H1 (cell line): Measurements from ENCODE around the gene FAIM2. TPM values are rescaled to one million over a fixed set of nuclear protein-coding genes. Genes with fewer than 3 reads are reported as not detected.

Experiments
- CTCF ChIA-PET: fragments of 300-600 bp; sonication (Branson Sonifier 250); formaldehyde crosslinking; loops from one replicate; lab custom pipeline; 2021; ENCODE audit not compliant: partially characterized antibody; lab: Charles Lee
- POLR2A ChIA-PET: fragments of 300-600 bp; sonication (Branson Sonifier 250); formaldehyde crosslinking; loops from one replicate; lab custom pipeline; 2021; ENCODE audit warnings: inconsistent platforms; ENCODE audit not compliant: partially characterized antibody; lab: Charles Lee
- DNase-seq, 2 experiments: peaks; one replicate each; pipeline versions ENCODE4 v3.0.0 to v3.0.0-alpha.2; 2010 to 2022; ENCODE audit warnings: low spot score in 2 of 2, low read depth in 1 of 2, mixed read lengths in 1 of 2
- FAIRE-seq: peaks from 2 replicates; lab custom pipeline; 2011; peaks lifted over from hg19 to GRCh38; lab: Jason Lieb, UNC
- H2AFZ ChIP-seq: 2 replicates; pipeline ENCODE4 v1.8.1; 2012; ENCODE audit warnings: low read length, inconsistent platforms
- H2AK5ac ChIP-seq: 2 replicates; pipeline ENCODE4 v1.6.1; 2013; ENCODE audit warnings: low read depth, low read length
- H2BK120ac ChIP-seq: replicated peaks from 2 replicates; pipeline ENCODE3; 2013; ENCODE audit warnings: low read depth, low read length, inconsistent platforms
- H2BK12ac ChIP-seq: 2 replicates; pipeline ENCODE4 v1.6.1; 2013; ENCODE audit warnings: low read depth, low read length
- H2BK15ac ChIP-seq: 2 replicates; pipeline ENCODE4 v1.6.1; 2013; ENCODE audit warnings: low read length
- H2BK20ac ChIP-seq: 2 replicates; pipeline ENCODE4 v1.6.1; 2013; ENCODE audit warnings: low read length
- H2BK5ac ChIP-seq: 2 replicates; pipeline ENCODE4 v1.6.1; 2013; ENCODE audit warnings: low read depth, low read length
- H3K14ac ChIP-seq: 2 replicates; pipeline ENCODE4 v1.6.1; 2013; ENCODE audit warnings: inconsistent platforms; ENCODE audit not compliant: insufficient read length
- H3K18ac ChIP-seq: 2 replicates; pipeline ENCODE4 v1.6.1; 2013; ENCODE audit warnings: low read length; ENCODE audit errors: extremely low read depth
- H3K23ac ChIP-seq: 2 replicates; pipeline ENCODE4 v1.6.1; 2013; ENCODE audit warnings: inconsistent platforms; ENCODE audit not compliant: insufficient read length
- H3K23me2 ChIP-seq: 2 replicates; pipeline ENCODE4 v1.6.1; 2013; ENCODE audit warnings: low read depth, low read length
- H3K27ac ChIP-seq: 2 replicates; pipeline ENCODE4 v1.6.1; 2011; ENCODE audit warnings: low read depth, low read length, inconsistent platforms
- H3K27me3 ChIP-seq, 4 experiments: replicated peaks in 1 of 4; 1 replicate in 1 of 4; 2 replicates in 3 of 4; pipeline versions ENCODE4 v1.6.1 to v1.8.1; 2011 to 2013; ENCODE audit warnings: low read length in 3 of 4, mild to moderate bottlenecking in 3 of 4, inconsistent platforms in 2 of 4, mixed read lengths in 2 of 4, moderate library complexity in 1 of 4; ENCODE audit not compliant: control insufficient read depth in 3 of 4, insufficient read depth in 3 of 4; ENCODE audit errors: extremely low read depth in 1 of 4
- H3K36me3 ChIP-seq, 4 experiments: 2 replicates each; pipeline versions ENCODE4 v1.6.1 to v1.8.1; 2011 to 2013; ENCODE audit warnings: mild to moderate bottlenecking in 4 of 4, low read length in 3 of 4, moderate library complexity in 2 of 4, control low read depth in 1 of 4, inconsistent platforms in 1 of 4; ENCODE audit not compliant: insufficient read depth in 4 of 4, control insufficient read depth in 2 of 4
- H3K4ac ChIP-seq: replicated peaks from 2 replicates; pipeline ENCODE3; 2013; ENCODE audit warnings: low read length, low read depth, mixed read lengths, inconsistent platforms; ENCODE audit not compliant: insufficient read length
- H3K4me1 ChIP-seq, 4 experiments: replicated peaks in 1 of 4; 1 replicate in 1 of 4; 2 replicates in 3 of 4; pipeline versions ENCODE4 v1.6.1 to v1.8.1; 2011 to 2013; ENCODE audit warnings: low read length in 3 of 4, inconsistent platforms in 2 of 4, mixed read lengths in 1 of 4; ENCODE audit not compliant: insufficient read depth in 4 of 4, control insufficient read depth in 3 of 4
- H3K4me2 ChIP-seq, 2 experiments: 2 replicates each; pipeline versions ENCODE4 v1.6.1 to v1.8.1; 2011 to 2013; ENCODE audit warnings: low read depth in 2 of 2, low read length in 2 of 2, control low read depth in 1 of 2, inconsistent platforms in 1 of 2, mild to moderate bottlenecking in 1 of 2; ENCODE audit not compliant: insufficient read depth in 1 of 2
- H3K4me3 ChIP-seq, 4 experiments: fragments of 200-600, 300-600 bp in 1 of 4; sonication (generic), shearing (Covaris generic), sonication (Bioruptor Twin) in 1 of 4; 2 replicates each; pipeline versions ENCODE4 v1.5.1 to v1.8.1; 2011 to 2016; ENCODE audit warnings: low read length in 4 of 4, low read depth in 3 of 4, control low read depth in 2 of 4, inconsistent platforms in 2 of 4, mild to moderate bottlenecking in 2 of 4, mixed read lengths in 1 of 4, moderate library complexity in 1 of 4; ENCODE audit not compliant: insufficient read depth in 2 of 4; ENCODE audit errors: extremely low read depth in 1 of 4
- H3K56ac ChIP-seq: replicated peaks from 2 replicates; pipeline ENCODE3; 2013; ENCODE audit warnings: low read depth, mild to moderate bottlenecking, mixed read lengths, low read length, inconsistent platforms; ENCODE audit not compliant: insufficient read length
- H3K79me1 ChIP-seq: 2 replicates; pipeline ENCODE4 v1.6.1; 2013; ENCODE audit warnings: low read depth, low read length, control low read depth
- H3K79me2 ChIP-seq, 2 experiments: 2 replicates each; pipeline versions ENCODE4 v1.6.1 to v1.8.1; 2012 to 2013; ENCODE audit warnings: low read length in 2 of 2, mild to moderate bottlenecking in 2 of 2, inconsistent platforms in 1 of 2; ENCODE audit not compliant: insufficient read depth in 2 of 2, control insufficient read depth in 1 of 2
- H3K9ac ChIP-seq, 4 experiments: replicated peaks in 1 of 4; 1 replicate in 1 of 4; 2 replicates in 3 of 4; pipeline versions ENCODE4 v1.6.1 to v1.8.1; 2011 to 2013; ENCODE audit warnings: low read depth in 3 of 4, low read length in 3 of 4, control low read depth in 2 of 4, mild to moderate bottlenecking in 2 of 4, moderate library complexity in 2 of 4, inconsistent platforms in 1 of 4; ENCODE audit errors: extremely low read depth in 1 of 4
- H3K9me3 ChIP-seq, 2 experiments: 2 replicates each; pipeline versions ENCODE4 v1.6.1 to v1.8.1; 2012 to 2013; ENCODE audit warnings: mild to moderate bottlenecking in 2 of 2, moderate library complexity in 2 of 2, control low read depth in 1 of 2, inconsistent platforms in 1 of 2, low read depth in 1 of 2, low read length in 1 of 2, mixed read lengths in 1 of 2; ENCODE audit not compliant: insufficient read depth in 2 of 2
- H4K20me1 ChIP-seq, 2 experiments: replicated peaks in 1 of 2; 2 replicates each; pipeline versions ENCODE3 to v1.8.1; 2011 to 2013; ENCODE audit warnings: inconsistent platforms in 2 of 2, low read length in 2 of 2, mild to moderate bottlenecking in 1 of 2; ENCODE audit not compliant: insufficient read depth in 2 of 2, control insufficient read depth in 1 of 2
- H4K5ac ChIP-seq: 2 replicates; pipeline ENCODE4 v1.6.1; 2013; ENCODE audit warnings: low read length, low read depth, mixed read lengths, inconsistent platforms; ENCODE audit not compliant: insufficient read length
- H4K8ac ChIP-seq: 2 replicates; pipeline ENCODE4 v1.8.0; 2013; ENCODE audit warnings: mild to moderate bottlenecking, moderate library complexity, low read length, inconsistent platforms; ENCODE audit not compliant: insufficient read depth; ENCODE audit errors: extremely low read depth
- H4K91ac ChIP-seq: replicated peaks from 2 replicates; pipeline ENCODE3; 2013; ENCODE audit warnings: low read length, mixed read lengths, inconsistent platforms; ENCODE audit not compliant: insufficient read length
- HDAC6 ChIP-seq: IDR thresholded peaks from one replicate; pipeline ENCODE4 v1.7.1; 2012; ENCODE audit warnings: low read depth, mild to moderate bottlenecking, inconsistent platforms, low read length, moderate library complexity
- RXRA ChIP-seq: IDR thresholded peaks from 2 replicates; pipeline ENCODE4 v1.6.1; 2011; ENCODE audit warnings: low read depth, mild to moderate bottlenecking, low read length, moderate library complexity; ENCODE audit not compliant: insufficient read depth
- TCF12 ChIP-seq: IDR thresholded peaks from 2 replicates; pipeline ENCODE4 v1.6.1; 2011; ENCODE audit warnings: low read depth, mild to moderate bottlenecking, low read length
- WGBS, 2 experiments: shearing (Covaris generic) in 1 of 2; methylation state at CpG; one replicate each; pipeline versions ENCODE4 v1.1.6 to v1.1.7; 2013 to 2015; ENCODE audit warnings: low lambda C conversion rate in 2 of 2, mixed read lengths in 2 of 2, inconsistent platforms in 1 of 2, low coverage in 1 of 2, missing lambda C conversion rate in 1 of 2; ENCODE audit not compliant: insufficient replicate concordance in 2 of 2, insufficient coverage in 1 of 2, insufficient read length in 1 of 2; ENCODE audit errors: extremely low coverage in 1 of 2, missing lambda C conversion rate in 1 of 2; 5-methylcytosine and 5-hydroxymethylcytosine counted together
- polyA plus RNA-seq, 7 experiments: library from polyadenylated mRNA; depleted of rRNA in 3 of 7; stranded (reverse) in 5 of 7; unstranded in 2 of 7; fragments of >200 nt in 5 of 7; fragments of 200-250 nt in 2 of 7; gene quantifications; 1 replicate in 5 of 7; 2 replicates in 1 of 7; 4 replicates in 1 of 7; pipeline versions ENCODE4 v1.2.1 to v1.2.3, GENCODE V29; 2011 to 2013; ENCODE audit warnings: missing spikeins in 2 of 7, mixed read lengths in 2 of 7
- total RNA-seq: library from RNA; stranded (reverse); fragmentation: NEBNext Ultra II Directional; extraction: Animal tissue kit (Norgen Biotek cat#: 25700); gene quantifications from 2 replicates; pipeline ENCODE4 v1.2.1, GENCODE V29; 2021

Gene FAIM2
- total and polyA plus RNA-seq, 2 of the 8 experiments (the other 6 are each of a cell fraction or from before 2014, with no cell fraction given), result 0.89 to 1.3 TPM

GRCh38 chr12:49923035-49923644, 19.4 kb upstream of the FAIM2 start:
- Histone ChIP-seq H3K9me3 (no peaks in the 10 kb centered on the region), H2BK20ac (no peak overlapping the region), H2AK5ac (no peak overlapping the region), H4K5ac (no peak overlapping the region), H3K23ac (no peak overlapping the region), H3K4me1 (no peaks in the 10 kb centered on the region; a peak in 1 of 7 replicates), H3K79me2 (no peaks in the 10 kb centered on the region), H3K14ac (no peak overlapping the region), H3K4me2 (no peak overlapping the region), H2BK5ac (no peak overlapping the region), H4K20me1 (peaks cover 0 to 2% of the 10 kb centered on the region in 2 experiments), H3K79me1 (0 out of 2 replicates have a peak, but pooled peaks cover 2% of the 10 kb centered on the region), H3K56ac (no peak overlapping the region), H3K27ac (no peak overlapping the region), H4K91ac (no peak overlapping the region), H2AFZ (0 out of 2 replicates have a peak overlapping the region, but pooled peaks have one; percentile 14), H2BK12ac (0 out of 2 replicates have a peak overlapping the region, but pooled peaks have one; percentile 23), H3K4ac (no peak overlapping the region), H4K8ac (no peak overlapping the region), H3K27me3 (no peaks in the 10 kb centered on the region), H3K23me2 (0 out of 2 replicates have a peak, but pooled peaks cover 2% of the 10 kb centered on the region), H3K36me3 (no peaks in the 10 kb centered on the region), H2BK15ac (no peak overlapping the region), H2BK120ac (no peak overlapping the region), H3K18ac (no peak overlapping the region), H3K4me3 (no peak overlapping the region), H3K9ac (no peak overlapping the region)
- no peak for TF ChIP-seq RXRA
- no peak for TF ChIP-seq HDAC6
- no peak for TF ChIP-seq TCF12
- FAIRE-seq, result no peak
- ChIA-PET POLR2A (interaction anchor here (1.1 kb wide), 1 partner anchor 8 kb away, joined by 3 read pairs; no protein-coding TSS in a partner anchor), CTCF (interaction anchor here (1.0 to 1.5 kb wide), 3 partner anchors 22 to 40 kb away, joined by 3 to 4 read pairs (median 3); no protein-coding TSS in a partner anchor)
- 89% methylated on average over 7 of the region's 7 CpGs; no CpG with 5 or more reads in 1 of the 2 experiments for WGBS, 2 experiments
- no peak for DNase-seq
